Measurements from ENCODE around the gene KANK2.
"Not testable (repeated sequence)": the region's sequence is repeated elsewhere in the genome, so short reads cannot be mapped to it uniquely, and the experiment has no call there.

KANK2 gene

DNA sequence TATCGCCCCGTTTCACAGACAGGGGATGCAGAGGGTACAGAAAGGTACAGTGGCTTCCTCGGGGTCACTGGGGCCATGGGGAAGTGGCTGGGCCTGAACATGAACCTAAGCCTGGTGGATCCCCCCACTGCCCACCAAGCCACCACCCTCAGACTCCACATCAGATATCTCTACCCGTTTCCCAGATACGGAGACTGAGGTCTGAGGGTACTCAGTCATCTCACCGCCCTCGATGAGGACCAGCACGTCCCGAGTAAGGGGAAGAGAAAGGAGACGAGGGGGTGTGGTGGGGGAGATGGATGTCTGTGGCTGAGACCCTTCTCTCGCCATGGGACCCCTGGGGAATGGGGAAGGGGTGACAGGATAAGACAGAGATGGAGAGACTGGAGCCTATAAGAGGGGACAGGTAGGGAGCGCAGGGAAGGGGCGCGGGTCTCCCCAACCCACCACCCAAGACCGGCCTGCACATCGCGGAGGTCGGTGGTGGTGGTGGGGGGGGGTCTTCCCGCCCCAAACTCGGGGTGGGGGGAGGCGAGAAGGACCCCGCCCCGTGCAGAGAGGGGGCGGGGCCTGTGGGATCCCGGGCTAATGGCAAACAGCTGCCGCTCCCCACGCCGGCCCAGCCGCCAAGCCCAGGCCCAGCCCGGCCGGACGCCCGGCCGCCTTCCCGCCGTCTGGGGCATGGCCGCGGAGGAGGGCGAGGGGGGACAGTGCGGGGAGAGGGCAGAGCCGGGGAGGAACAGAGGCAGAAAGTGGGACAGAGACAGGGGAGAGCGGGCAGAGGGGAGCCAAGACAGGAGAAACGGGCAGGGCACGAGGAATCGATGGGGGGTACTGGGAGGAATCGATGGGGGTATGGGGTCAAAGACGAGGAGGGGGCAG, 698 bp downstream of the KANK2 start:
- DNase-seq (ENCODE audit: low read depth in 3 of 3), result no peak

DNA sequence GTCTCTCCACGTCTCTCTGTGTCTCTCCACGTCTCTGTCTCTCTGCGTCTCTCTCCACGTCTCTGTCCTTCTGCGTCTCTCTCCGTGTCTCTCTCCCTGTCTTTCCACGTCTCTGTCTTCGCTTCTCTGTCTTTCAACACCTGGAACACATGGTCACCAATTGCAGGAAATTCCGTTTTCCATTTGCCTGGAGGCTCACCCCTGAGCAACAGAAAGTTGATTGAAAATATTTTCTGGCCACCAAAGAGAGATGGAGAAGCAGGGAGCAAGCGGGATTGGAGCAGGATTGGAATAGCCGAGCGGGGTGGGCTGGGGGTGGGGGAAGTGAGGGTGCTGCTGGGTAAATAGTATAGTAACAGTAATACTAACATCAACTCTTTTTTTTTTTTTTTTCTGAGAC, 1.7 kb downstream of the KANK2 start:
- no peak for DNase-seq (ENCODE audit: low read depth in 3 of 3)

- DNase-seq (ENCODE audit: low read depth in 3 of 3), result no peak
Measured at GRCh38 chr19:11194656-11195558, 2.4 kb downstream of the KANK2 start.

DNA sequence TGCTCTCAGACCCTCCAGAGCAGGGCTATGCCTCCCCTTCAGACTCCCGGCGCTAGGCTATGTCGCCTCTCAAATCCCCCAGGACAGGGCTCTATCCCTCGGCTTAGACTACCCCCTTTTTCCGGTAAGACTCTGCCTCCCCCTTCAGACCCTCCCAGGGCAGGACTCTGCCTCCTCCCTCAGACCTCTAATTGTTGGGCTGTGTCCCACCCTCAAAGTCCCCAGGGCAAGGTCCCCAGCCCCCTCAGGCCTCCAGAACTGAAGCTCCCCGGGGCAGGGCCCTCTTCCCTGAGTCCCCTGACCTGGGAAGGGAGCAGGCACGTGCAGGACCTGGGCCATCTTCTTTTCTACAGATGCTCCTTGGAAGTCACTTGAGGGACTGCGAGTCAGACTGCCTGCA, 3.2 kb downstream of the KANK2 start:
- DNase-seq (ENCODE audit: low read depth in 3 of 3), result no peak

GRCh38 chr19:11192957-11193939, 4.1 kb downstream of the KANK2 start:
- DNase-seq (ENCODE audit: low read depth in 3 of 3), result no peak

DNA sequence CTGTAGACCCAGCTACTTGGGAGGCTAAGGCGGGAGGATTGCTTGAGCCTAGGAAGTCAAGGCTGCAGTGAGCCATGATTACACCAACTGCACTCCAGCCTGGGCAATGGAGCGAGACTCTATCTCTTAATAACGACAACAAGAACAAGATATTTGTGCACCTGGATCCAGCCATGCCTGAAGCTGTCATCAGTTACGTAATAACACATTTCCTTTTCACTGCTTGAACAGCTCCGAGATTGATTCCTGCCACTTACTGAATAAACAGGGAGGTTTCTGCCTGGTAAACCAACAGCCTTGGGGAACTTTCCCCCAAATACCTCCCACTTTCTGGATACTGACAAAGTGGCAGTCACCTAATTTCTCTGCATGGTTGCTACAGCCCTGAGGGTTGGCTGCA, 5.4 kb downstream of the KANK2 start:
- no peak for DNase-seq (ENCODE audit: low read depth in 3 of 3)

DNA sequence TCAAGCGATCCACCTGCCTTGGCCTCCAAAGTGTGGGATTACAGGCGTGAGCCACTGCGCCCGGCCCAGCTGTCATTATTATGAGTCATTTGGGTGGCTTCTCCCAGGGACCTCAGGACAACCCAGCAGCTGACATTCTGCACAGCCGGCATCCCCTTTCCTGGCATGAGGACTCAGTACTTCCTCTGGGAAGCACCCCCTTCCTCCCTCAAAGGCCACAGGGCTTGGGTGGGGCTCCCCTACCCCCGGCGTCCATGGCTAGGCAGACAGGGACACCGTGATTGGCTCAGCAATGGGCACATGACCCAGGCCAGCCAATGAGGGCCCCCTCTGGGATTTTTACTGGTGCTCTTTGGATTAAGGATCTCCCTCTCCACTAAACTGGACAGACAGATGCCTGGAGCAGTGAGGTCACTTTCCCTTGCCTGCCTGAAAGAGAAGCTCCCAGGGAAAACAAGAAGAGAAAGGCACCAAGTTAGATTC, 6.0 kb downstream of the KANK2 start:
- no peak for DNase-seq (ENCODE audit: low read depth in 3 of 3)

GRCh38 chr19:11190501-11190900, 6.8 kb downstream of the KANK2 start:
- DNase-seq (ENCODE audit: low read depth in 3 of 3), result no peak

DNA sequence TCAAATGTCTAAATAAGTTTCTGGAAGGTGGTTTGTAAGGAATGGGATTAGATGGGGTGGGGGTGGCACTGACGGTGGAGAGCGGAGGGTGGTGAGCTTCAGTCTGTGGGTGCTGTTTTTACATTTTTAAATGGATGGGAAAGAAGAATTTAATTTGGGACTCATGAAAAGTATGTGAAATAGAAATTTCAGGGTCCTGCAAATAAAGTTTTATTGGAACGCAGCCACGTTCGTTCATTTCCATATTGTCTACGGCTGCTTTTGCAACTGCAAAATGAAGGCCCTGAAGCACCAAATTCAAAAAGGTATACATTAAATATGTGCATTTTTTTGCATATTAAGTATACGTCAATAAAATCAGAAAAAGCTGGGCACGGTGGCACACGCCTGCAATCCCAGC, 9.9 kb downstream of the KANK2 start:
- DNase-seq (ENCODE audit: low read depth in 3 of 3), result no peak

GRCh38 chr19:11182994-11183393, 14.4 kb downstream of the KANK2 start:
- no peak for DNase-seq (ENCODE audit: low read depth in 3 of 3)

- no peak for DNase-seq (ENCODE audit: low read depth in 3 of 3)
Measured at GRCh38 chr19:11181488-11181887, 15.9 kb downstream of the KANK2 start.

- DNase-seq (ENCODE audit: low read depth in 3 of 3), result not testable (repeated sequence)
Measured at GRCh38 chr19:11180975-11181374, 16.4 kb downstream of the KANK2 start.

- DNase-seq (ENCODE audit: low read depth in 3 of 3), result no peak
Measured at GRCh38 chr19:11180346-11180745, 17.0 kb downstream of the KANK2 start.

- no peak for DNase-seq (ENCODE audit: low read depth in 3 of 3)
Measured at GRCh38 chr19:11179716-11180297, 17.5 kb downstream of the KANK2 start.

DNA sequence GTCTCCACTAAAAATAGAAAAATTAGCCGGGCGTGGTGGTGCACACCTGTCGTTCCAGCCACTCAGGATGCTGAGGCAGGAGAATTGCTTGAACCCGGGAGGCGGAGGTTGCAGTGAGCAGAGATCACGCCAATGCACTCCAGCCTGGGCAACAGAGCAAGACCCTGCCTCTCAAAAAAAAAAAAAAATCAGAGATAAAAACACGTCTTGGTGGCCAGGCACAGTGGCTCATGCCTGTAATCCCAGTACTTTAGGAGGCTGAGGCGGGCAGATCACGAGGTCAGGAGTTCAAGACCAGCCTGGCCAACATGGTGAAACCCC, 18.2 kb downstream of the KANK2 start:
- DNase-seq (ENCODE audit: low read depth in 3 of 3), result not testable (repeated sequence)

DNA sequence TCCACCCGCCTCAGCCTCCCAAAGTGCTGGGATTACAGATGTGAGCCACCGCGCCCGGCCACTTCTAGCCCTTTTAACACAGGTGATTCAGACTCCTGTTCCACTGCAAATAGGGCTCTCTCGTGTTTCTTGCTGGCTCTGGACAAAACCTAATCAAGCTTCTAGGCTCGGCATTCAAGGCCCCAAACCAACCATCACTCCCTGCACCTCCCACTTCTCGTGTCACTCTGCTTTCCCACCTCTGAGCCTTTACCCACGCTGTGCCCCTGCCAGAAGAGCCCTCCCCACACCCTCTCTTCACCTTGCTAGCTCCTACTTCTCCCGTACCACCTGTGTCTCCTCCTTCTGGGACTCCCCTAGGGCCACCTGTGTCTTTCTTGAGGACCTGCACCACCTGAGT, 19.8 kb downstream of the KANK2 start:
- no peak for DNase-seq (ENCODE audit: low read depth in 3 of 3)

DNA sequence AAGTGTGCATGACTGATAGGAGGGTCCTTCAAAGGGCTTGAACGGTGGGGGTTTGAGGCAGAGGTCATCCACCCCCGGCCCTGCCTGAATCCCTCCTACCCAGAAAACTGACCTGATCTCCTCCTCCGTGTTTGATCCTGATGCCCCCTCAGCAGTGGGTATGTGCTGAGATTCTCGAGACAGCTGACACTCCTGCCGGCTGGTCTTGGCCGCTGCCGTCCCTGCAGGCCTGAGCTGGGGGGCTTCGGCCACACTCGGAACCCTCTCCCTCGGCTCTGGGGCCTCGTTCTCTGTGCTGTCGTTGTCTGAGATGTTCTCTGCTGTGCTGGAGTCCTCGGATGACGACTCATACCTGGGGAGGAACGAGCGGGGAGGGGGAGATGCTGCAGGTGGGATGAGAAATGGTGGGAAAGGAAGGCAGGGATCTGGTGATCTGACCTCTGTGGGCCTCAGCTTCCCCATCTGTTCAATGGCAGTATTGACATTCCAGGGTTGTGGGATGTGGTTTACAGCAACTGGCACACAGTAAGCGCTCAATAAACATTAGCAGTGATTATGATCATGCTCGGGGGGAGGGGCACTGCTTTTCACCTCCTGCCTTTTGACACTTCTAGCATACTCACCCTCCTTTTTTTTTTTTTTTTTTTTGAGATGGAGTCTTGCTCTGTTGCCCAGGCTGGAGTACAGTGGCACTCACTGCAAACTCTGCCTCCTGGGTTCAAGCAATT, 20.7 kb downstream of the KANK2 start:
- DNase-seq (ENCODE audit: low read depth in 3 of 3), result no peak

DNA sequence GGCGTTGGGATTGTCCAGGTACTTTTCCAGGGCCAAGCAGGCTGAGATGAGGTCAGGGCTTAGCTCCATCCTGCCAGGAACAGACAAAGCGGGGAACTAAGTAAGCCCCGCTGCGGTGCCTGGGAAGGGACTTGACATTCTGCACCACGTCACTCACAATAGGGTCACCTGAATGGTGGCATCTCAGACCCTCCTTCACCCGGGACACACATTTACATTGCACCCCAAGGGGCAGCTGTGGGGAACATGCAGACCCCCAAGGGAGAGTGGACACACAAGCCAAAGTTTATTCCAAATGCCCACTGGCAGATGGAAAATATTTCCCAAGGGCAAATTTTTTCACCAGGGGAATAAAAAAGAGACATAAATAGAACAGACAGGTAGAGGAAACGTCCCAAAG, 21.4 kb downstream of the KANK2 start:
- DNase-seq (ENCODE audit: low read depth in 3 of 3), result no peak

DNA sequence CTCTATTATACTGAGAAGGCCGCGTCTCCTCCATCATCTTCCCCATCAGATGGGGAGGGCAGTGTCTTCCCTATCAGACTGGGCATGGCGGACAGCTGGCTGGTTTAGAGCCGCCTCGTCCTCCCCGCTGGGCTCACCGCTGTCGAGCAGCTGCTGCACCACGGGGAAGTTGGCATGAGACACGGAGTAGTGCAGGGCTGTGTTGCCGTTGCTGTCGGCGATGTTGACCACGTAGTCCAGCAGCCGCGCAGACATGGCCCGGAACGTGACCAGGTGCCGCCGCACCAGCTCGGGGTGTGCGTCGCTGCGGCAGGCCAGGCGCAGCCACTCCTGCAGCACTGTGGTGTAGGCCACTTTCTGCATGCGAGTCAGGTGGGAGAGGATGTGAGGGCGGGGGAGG, 23.0 kb downstream of the KANK2 start:
- DNase-seq (ENCODE audit: low read depth in 3 of 3), result no peak

DNA sequence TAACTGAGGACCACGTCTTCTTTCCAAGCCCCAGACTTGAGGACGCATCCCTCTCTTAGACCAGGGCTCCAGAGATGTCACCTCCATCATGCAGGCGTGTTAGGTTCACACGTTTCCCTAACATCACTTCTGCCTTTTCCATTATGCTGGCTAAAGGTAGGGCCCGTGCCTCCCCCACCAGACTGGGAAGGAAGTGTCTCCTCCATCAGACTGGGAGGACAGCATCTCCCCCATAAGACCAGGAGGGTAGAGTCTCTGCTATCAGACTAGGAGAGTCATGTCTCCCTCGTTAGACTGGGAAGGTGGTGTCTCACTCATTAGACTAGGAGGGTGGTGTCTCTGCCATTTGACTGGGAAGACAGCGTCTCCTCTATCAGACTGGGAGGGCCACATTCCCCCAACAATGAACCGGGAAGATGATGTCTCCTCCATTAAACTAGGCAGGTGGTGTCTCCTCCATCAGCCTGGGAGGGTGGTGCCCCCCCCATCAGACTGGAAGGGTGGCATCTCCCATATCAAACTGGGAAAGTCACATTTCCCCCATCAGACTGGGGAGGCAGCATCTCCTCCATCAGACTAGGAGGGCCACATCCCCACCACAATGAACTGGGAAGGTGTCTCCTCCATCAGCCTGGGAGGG, 23.7 kb downstream of the KANK2 start:
- no peak for DNase-seq (ENCODE audit: low read depth in 3 of 3)
